Nephron (organoid): ENCODE measurements around the gene TRABD.
A peak's percentile ranks its signal among the peaks of the same experiment; 100 is the strongest.
"Not testable (repeated sequence)": the region's sequence is repeated elsewhere in the genome, so short reads cannot be mapped to it uniquely, and the experiment has no call there.

ENCODE experiments used
- H3K27ac Mint-ChIP-seq, 3 experiments: 2 replicates each; pipeline ENCODE4 v1.8.0; 2020; ENCODE audit warnings: mixed read lengths in 3 of 3, mild to moderate bottlenecking in 2 of 3, moderate library complexity in 1 of 3
- H3K27me3 Mint-ChIP-seq: 2 replicates; pipeline ENCODE4 v1.8.0; 2021; ENCODE audit warnings: low read depth, mild to moderate bottlenecking, moderate library complexity, mixed read lengths
- H3K36me3 Mint-ChIP-seq: 2 replicates; pipeline ENCODE4 v1.8.0; 2020; ENCODE audit warnings: low read depth, mixed read lengths
- H3K4me1 Mint-ChIP-seq: 2 replicates; pipeline ENCODE4 v1.8.0; 2020; ENCODE audit warnings: mixed read lengths
- H3K4me3 Mint-ChIP-seq, 3 experiments: 2 replicates each; pipeline ENCODE4 v1.8.0; 2020; ENCODE audit warnings: mild to moderate bottlenecking in 3 of 3, mixed read lengths in 3 of 3, moderate library complexity in 2 of 3
- H3K9me3 Mint-ChIP-seq: 2 replicates; pipeline ENCODE4 v1.8.0; 2020; ENCODE audit warnings: mixed read lengths
- TF ChIP-seq, protein P1 (sequence below), 3 experiments: fragments of 200-600 bp; sonication (generic); IDR thresholded peaks; one replicate each; pipeline ENCODE4 v1.5.0; 2021; ENCODE audit warnings: antibody characterized with exemption in 3 of 3; ENCODE audit not compliant: unreplicated experiment in 3 of 3

TRABD gene

DNA sequence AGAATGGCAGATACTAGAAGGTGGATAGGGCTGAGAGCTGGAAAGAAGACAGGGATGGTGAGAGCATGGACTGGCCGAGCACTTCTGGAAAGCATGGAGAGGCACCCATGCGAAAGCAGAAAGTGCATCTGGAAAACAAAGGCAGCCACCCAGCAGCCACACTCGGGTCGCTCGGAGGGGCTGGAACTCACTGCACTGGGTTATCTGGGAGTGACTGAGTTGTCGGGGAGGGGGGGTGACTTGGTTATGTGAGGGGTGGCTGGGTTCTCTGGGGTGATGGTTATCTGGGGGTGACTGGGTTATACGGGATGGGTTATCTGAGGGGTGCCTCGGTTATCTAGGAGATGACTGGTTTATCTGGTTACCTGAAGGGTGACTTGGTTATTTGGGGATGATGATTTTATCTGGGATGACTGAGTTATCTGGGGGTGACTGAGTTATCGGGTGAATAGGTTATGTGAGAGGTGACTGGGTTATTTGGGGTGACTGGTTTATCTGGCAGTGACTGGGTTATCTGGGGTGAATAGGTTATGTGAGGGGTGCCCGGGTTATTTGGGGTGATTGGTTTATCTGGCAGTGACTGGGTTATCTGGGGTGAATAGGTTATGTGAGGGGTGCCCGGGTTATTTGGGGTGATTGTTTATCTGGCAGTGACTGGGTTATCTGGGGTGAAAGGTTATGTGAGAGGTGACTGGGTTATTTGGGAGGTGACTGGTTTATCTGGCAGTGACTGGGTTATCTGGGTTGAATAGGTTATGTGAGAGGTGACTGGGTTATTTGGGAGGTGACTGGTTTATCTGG lies 17.8 kb upstream of the TRABD start:
- Mint-ChIP-seq H3K4me1 (no peaks in the 10 kb centered on the region), H3K9me3 (no peaks in the 10 kb centered on the region), H3K27me3 (peaks cover 57% of the 10 kb centered on the region), H3K4me3 (peak overlapping the region; percentile 68 to 87 (median 72)), H3K36me3 (no peaks in the 10 kb centered on the region), H3K27ac (no peak overlapping the region)
- TF ChIP-seq, protein P1, sequence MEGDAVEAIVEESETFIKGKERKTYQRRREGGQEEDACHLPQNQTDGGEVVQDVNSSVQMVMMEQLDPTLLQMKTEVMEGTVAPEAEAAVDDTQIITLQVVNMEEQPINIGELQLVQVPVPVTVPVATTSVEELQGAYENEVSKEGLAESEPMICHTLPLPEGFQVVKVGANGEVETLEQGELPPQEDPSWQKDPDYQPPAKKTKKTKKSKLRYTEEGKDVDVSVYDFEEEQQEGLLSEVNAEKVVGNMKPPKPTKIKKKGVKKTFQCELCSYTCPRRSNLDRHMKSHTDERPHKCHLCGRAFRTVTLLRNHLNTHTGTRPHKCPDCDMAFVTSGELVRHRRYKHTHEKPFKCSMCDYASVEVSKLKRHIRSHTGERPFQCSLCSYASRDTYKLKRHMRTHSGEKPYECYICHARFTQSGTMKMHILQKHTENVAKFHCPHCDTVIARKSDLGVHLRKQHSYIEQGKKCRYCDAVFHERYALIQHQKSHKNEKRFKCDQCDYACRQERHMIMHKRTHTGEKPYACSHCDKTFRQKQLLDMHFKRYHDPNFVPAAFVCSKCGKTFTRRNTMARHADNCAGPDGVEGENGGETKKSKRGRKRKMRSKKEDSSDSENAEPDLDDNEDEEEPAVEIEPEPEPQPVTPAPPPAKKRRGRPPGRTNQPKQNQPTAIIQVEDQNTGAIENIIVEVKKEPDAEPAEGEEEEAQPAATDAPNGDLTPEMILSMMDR (IDR thresholded peaks at IDR 0.05; ENCODE audit: unreplicated experiment in 3 of 3), result no peak

DNA sequence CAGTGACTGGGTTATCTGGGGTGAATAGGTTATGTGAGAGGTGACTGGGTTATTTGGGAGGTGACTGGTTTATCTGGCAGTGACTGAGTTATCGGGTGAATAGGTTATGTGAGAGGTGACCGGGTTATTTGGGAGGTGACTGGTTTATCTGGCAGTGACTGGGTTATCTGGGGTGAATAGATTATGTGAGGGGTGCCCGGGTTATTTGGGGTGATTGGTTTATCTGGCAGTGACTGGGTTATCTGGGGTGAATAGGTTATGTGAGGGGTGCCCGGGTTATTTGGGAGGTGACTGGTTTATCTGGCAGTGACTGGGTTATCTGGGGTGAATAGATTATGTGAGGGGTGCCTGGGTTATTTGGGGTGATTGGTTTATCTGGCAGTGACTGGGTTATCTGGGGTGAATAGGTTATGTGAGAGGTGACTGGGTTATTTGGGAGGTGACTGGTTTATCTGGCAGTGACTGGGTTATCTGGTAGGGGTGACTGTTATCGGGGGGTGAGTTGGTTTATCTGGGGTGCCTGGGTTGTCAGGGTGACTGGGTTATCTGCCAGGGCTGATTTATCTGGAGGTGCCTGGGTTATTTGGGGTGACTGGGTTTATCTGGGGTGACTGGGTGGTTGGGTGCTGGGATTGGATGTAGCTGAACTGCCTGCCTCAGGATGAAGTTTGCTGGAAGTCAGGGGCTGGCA lies 17.1 kb upstream of the TRABD start:
- H3K36me3 Mint-ChIP-seq, H3K4me1 Mint-ChIP-seq, H3K9me3 Mint-ChIP-seq, H3K27ac Mint-ChIP-seq: not testable (repeated sequence)
- Mint-ChIP-seq H3K4me3 (peak overlapping the region; percentile 86 to 87 (median 86)), H3K27me3 (peaks cover 57% of the 10 kb centered on the region)

DNA sequence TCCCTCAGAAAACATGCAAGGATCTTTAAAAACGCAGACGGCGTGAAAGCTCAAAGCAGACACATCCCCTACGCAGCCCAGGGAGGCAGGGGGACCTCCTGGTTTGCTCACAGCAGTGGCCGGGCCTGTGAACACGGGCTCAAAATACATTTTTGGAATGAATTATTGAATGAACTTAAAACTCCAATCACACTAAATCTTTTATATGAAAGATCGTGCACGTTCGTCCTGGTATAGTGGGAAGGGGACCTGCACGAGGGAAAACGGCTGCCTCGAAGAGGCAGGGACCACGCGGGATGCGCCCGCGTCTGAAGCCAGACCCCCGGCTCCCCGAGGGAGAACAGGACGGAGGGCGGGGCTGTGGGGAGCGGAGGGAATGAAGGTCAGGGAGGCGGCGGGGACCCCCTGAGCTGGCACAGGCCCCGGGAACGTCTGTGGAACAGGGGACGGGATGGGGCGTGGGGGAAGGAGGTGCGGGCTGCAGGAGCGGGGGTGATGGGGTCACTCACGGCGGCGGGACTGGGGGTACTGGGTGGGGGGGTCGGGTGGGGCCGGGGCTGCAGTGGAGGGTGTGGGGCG lies 16.4 kb upstream of the TRABD start:
- no peaks in the 10 kb centered on the region for H3K9me3 Mint-ChIP-seq
- H3K36me3 Mint-ChIP-seq, result no peaks in the 10 kb centered on the region
- H3K27me3 Mint-ChIP-seq, result peaks cover 59% of the 10 kb centered on the region
- H3K27ac Mint-ChIP-seq, result peak overlapping the region in 1 of 3 experiments; percentile 24
- no peaks in the 10 kb centered on the region for H3K4me1 Mint-ChIP-seq
- peak overlapping the region; percentile 86 to 87 (median 86) for H3K4me3 Mint-ChIP-seq
- TF ChIP-seq, protein P1 (IDR thresholded peaks at IDR 0.05; ENCODE audit: unreplicated experiment in 3 of 3), result no peak

DNA sequence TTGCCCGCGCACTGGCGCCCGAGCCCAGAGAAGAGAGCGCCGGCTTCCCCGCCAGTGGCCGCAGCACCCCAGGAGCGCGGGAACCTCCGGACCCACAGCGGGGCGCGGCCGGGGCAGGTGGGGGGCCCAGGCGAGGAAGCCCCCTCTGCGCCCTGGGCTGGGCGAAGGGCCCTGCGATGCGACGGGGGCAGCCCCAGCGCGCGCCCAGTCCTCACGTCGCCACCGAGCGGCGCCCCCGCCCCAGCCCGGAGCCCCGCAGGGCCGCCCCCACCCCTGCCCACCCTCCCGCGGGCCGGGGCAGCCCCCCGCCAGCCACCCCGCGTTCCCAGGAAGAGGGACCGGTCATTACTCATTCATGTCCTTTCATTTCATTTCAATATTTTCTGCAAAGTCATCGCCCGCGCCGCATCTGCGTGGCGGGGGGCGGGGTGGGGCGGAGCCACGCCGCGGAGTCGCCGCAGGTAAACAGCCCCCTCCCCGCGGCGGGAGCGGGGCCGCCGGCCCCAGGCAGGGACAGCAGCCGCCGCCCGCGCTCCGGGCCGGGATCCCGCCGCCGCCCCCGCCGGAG lies 15.9 kb upstream of the TRABD start:
- Mint-ChIP-seq H3K9me3 (no peaks in the 10 kb centered on the region), H3K4me1 (no peaks in the 10 kb centered on the region), H3K36me3 (no peaks in the 10 kb centered on the region), H3K27ac (no peak overlapping the region), H3K4me3 (peak overlapping the region; percentile 54 to 68 (median 60)), H3K27me3 (peaks cover 63% of the 10 kb centered on the region)
- TF ChIP-seq, protein P1 (IDR thresholded peaks at IDR 0.05; ENCODE audit: unreplicated experiment in 3 of 3), result no peak

DNA sequence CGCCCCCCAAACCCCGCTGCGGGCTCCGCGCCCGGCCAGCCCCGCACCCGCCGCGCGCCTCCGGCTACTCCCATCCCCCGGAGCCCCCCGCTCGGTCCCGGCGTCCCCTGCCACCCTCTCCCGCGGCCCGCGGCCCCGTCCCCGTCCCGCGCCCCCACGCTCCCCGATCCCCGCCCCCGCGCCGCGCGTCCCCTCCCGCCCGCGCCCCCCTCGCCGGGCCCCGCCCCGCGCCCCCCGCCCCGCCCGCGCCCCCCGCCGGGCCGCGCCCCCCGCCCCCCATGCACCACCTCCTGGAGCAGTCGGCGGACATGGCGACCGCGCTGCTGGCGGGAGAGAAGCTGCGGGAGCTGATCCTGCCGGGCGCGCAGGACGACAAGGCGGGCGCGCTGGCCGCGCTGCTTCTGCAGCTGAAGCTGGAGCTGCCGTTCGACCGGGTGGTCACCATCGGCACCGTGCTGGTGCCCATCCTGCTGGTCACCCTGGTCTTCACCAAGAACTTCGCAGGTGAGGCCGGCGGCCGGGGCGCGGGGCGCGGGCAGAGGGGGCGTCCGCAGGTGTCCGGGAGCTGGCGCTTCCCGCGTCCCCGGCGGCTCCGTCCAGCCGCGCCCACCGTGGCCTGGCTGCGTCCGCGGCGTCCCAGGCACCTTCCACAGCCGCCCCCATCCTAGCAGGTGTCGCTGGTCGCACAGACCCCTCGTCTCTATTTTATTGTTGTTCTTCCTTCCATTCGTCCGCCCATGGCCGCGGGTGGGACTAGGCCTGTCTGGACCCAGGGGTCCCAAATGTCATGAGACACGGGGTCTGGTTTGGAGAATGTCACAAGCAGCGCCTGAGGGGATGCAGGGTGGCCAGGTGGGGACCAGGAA lies 15.0 kb upstream of the TRABD start, which contains the start of gene PANX2:
Gene PANX2 (plus strand): TSS at position 279 of the 866 bp plus-strand sequence. CDS start 0 bp downstream, at position 279.
- TF ChIP-seq, protein P1 (IDR thresholded peaks at IDR 0.05; ENCODE audit: unreplicated experiment in 3 of 3), result no peak
- Mint-ChIP-seq H3K9me3 (no peaks in the 10 kb centered on the region), H3K4me1 (no peaks in the 10 kb centered on the region), H3K27ac (no peak within 1 kb of the TSS), H3K36me3 (no peaks in the 10 kb centered on the region), H3K4me3 (peak within 1 kb of the TSS; percentile 83 to 87 (median 87)), H3K27me3 (peaks cover 61% of the 10 kb centered on the region)
